Measurements from ENCODE around the gene ACTN4.

The ACTN4 gene

DNA sequence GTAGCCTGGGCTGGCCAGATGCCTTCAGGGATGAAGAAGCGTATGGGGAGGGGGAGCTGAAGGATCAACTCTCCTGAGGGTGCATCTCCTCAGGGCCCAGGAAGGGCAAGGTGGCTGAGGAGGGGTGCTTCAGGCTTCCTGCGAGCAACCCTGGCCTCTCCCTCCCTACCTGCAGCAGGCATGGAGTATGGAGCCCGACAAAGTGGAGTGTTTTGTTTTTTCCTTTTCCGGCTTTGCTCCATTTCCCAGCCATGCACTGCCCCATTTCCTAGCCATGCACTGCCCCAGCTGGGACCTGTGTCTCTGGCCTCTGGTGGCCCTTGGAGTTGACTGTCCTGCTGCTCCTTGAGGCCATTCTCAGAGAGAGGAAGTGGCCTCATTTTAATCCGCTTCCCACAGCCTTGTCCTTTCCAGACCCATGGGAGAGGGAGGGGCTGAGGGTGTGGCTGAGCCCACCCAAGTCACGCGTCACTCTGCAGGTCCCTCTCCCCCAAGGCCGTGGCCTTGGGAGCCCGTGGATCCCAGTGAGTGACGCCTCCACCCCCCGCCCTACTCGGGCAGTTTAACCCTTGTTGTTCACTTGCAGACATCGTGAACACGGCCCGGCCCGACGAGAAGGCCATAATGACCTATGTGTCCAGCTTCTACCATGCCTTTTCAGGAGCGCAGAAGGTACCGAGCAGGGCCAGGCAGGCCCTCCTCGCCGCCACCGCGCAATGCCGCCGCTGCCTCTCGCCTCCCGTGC is 62.4 kb downstream of the ACTN4 start:
- no peak for DNase-seq (ENCODE audit: low read depth)

- no peak for DNase-seq (ENCODE audit: low read depth)
Observed at GRCh38 chr19:38710416-38710702, 62.9 kb downstream of the ACTN4 start.

GRCh38 chr19:38710928-38711725 is 63.7 kb downstream of the ACTN4 start:
- DNase-seq (ENCODE audit: low read depth): no peak

- DNase-seq (ENCODE audit: low read depth): no peak
Observed at GRCh38 chr19:38711726-38712153, 64.3 kb downstream of the ACTN4 start.

DNA sequence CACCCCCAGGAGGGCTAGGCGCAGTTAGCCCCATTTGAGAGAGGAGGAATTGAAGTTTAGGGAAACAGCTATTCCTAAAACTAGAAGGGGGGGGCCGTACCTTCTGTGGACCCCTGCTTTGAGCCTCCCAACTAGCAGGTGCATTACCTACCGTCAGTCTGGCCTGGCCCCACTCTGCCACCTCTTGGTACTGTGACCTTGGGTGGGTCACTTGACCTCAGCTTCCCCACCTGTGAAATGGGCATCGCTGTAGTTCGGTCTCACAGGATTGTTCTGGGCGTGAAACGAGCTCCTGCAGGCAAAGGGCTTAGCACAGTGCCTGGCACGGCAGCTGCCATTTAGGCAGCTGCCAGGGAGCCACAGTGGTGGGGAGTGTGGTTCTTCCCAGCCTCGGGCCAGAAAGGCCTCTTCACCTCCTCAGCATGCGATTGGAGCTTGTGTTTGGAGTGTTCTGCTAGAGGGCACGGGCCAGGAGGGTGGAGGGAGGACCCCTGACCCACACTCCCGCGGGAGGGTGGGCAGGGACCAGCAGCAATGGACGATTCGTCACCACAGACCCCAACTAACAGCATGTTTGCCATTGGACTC is 64.8 kb downstream of the ACTN4 start:
- no peak for DNase-seq (ENCODE audit: low read depth)

GRCh38 chr19:38713227-38713649 is 65.8 kb downstream of the ACTN4 start:
- DNase-seq (ENCODE audit: low read depth): no peak

DNA sequence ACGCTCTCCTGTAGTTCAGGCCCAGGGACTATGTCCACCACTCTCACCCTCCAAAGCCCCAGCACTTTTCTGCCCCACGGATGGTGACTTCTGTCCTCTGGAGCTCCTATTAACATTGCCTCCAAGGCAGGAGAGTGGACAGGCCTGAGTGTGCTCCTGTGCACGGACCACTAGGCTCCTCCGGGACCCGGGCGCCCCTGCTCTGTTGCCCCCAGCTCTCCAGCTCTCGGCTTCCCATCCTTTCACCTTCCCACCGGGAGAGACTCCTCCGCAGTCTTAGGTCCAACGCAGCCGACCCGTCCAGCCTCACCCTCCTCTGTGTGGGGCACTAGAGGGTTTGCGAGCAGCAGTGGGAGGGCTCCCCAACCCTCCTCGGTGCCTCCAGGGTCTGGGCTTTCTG is 66.4 kb downstream of the ACTN4 start:
- DNase-seq (ENCODE audit: low read depth): no peak

GRCh38 chr19:38714354-38714778 is 66.9 kb downstream of the ACTN4 start:
- no peak for DNase-seq (ENCODE audit: low read depth)

GRCh38 chr19:38715555-38715954 is 68.1 kb downstream of the ACTN4 start:
- DNase-seq (ENCODE audit: low read depth): no peak

DNA sequence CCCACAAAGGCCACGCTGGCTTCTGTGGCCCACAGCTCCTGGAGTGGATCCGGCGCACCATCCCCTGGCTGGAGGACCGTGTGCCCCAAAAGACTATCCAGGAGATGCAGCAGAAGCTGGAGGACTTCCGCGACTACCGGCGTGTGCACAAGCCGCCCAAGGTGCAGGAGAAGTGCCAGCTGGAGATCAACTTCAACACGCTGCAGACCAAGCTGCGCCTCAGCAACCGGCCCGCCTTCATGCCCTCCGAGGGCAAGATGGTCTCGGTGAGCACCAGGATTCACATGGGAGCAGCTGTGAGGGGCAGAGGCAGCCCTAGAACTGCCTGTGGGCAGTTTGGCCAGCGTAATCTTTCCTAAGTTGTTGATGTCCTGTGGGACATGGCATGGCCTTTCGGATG is 69.6 kb downstream of the ACTN4 start:
- DNase-seq (ENCODE audit: low read depth): no peak

DNA sequence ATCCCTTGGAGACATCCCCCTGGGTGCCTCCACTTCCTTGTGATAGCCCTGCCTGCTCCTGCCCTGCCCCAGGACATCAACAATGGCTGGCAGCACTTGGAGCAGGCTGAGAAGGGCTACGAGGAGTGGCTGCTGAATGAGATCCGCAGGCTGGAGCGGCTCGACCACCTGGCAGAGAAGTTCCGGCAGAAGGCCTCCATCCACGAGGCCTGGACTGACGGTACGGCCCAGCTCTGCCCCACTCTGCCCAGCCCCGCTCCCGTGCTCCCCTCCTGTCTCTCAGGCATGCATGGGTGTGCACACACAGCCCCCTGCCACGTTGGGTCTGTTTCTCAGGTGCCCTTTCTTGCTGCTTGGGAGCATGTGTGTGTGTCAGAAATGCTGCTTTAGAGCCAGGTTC is 70.4 kb downstream of the ACTN4 start:
- DNase-seq (ENCODE audit: low read depth): no peak

DNA sequence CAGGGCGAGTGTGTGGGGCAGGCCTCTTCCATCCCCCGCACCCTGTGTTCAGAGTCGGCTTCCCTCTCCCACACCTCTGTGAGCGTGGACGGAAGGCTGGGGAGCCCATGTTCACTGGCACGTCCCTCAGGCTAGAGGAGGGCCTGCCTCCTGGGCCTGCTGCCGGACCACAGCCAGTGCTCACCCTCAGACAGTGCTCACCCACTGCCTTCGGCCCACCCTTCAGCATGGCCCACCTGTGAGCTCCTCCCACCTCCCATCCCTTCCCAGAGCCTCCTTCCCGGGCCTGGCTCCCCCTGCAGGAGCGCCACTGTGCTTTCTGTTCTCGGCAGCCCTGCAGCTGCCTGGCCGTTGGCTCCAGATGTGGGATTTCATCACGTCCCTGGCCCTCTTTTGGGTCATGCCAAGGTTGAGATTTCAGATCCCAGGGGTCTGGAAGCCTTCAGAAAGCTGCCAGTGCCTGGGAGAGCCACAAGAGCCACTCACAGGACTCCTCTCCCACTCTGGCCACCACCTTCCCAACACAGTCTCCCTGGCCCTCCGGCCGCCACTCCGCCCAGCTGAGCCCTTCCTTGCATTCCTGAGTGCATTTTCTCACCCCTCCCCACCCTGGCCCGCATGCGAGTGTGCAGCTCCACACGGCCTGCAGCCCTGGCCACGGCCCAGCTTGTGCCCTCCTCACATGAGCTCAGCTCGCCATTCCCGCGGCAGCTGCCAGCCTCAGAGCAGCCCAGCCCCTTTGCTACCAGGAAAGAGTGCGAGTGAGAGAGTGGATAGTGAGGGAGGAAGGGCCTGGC is 71.5 kb downstream of the ACTN4 start:
- DNase-seq (ENCODE audit: low read depth): no peak

GRCh38 chr19:38719761-38720558 is 72.5 kb downstream of the ACTN4 start:
- no peak for DNase-seq (ENCODE audit: low read depth)

DNA sequence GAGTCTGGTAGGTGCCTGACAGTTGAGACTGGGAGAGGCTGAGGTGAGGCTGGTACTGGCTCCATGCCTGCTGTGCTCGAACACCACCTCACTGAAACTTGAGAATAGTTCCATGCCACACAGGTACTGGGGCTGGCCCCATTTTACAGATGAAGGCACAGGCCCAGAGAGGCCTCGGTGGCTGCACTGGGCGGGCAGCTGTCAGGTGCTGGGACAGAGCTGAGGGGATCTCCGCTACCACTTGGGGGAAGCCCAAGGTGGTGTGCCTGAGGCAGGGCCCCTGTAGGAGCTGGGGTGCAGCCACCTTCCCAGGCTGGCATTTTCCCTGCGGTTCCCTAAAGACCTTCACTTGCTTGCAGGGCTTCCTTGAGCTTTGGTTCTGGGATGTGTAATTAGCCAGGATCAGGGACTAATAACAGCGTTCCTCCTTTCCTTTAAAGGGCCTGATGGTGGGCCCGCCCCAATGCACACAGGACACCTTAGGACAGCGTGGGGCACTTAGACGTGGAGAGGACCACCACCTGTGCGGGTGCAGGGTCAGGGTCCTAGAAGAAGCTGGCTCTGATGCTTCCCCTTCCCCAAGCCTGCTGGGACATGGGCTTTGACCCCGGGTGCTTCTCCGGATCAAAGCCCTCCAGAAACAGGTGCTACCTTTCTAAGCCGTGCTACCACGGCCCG is 73.2 kb downstream of the ACTN4 start:
- DNase-seq (ENCODE audit: low read depth): no peak

DNA sequence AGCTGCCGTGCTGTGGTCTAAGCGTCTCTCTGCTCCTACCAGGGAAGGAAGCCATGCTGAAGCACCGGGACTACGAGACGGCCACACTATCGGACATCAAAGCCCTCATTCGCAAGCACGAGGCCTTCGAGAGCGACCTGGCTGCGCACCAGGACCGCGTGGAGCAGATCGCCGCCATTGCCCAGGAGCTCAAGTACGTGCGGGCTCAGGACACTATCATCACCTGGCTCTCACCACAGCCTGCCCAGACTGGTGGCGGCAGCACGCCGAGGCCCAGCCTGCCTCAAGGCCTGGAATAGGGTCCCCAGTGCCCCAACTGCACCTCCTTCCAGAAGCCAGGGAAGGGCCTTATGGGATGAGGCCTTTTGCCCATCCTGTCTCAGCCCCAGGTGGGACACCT is 74.0 kb downstream of the ACTN4 start:
- DNase-seq (ENCODE audit: low read depth): no peak

DNA sequence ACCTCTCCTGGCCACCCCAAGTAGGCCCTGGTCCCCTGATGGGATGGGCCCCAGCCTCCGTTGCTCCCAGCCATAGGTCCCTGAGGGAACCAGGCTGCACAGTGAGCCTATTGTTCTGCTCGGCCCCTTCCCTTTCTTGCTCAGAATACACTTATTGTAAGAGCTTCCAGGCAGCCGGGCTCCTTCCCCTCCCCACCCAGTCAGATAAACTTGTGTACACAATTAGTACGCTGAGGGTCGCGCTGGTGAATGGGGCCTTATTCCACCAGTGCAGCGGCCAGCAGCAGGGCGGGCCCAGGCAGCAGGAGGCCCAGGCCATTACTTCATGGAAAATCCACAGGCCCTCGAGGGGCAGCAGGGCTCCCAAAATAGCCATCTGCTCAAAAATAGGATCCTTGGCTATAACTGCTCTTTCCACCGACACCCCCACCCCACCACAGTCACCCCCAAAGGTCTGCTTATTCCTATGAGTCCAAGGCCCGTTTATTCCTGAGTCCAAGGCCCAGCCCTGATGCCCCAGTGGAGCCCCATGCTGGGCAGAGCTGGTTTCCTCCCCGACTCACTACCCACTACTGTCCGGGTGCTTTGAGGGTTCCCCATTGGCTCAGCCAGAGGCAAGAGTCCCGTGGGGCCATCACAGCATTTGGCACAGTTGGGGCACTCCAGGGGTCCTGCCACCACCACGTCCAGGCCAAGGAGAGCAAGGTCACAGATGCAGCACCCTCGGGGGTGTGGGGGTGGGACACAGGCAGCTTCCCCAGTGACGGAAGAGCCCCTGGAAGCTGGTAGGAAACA is 74.7 kb downstream of the ACTN4 start:
- DNase-seq (ENCODE audit: low read depth): no peak

DNA sequence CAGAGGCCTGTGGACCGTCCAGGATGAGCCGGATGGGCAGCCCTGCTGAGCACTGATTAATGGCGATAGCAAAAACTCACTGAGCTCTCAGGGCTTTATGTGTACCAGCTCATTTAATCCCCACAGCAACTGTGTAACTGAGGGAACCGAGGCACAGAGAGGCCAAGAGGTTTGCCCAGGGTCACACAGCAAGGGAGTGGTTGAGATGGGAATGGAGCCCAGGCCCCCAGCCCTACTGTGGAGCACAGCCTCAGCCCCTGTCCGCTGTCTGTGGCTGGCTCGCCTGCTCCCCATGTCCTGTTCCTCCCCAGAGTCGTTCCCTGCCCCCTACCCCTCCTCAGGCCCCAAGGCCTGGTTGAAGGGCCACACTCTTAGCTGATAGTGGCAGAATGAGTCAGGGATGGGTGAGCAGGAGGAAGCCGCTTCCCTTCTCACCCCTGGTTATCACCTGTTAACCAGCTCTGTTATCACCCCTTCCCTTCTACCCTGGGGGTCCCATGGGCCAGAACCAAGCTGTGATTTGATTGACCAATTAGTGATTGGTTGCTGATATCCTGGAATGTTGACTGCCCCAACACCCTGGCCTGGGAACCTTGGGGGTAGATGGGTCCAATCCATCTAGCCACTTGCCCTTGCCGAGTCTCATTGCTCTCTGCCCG is 75.6 kb downstream of the ACTN4 start:
- DNase-seq (ENCODE audit: low read depth): no peak

DNA sequence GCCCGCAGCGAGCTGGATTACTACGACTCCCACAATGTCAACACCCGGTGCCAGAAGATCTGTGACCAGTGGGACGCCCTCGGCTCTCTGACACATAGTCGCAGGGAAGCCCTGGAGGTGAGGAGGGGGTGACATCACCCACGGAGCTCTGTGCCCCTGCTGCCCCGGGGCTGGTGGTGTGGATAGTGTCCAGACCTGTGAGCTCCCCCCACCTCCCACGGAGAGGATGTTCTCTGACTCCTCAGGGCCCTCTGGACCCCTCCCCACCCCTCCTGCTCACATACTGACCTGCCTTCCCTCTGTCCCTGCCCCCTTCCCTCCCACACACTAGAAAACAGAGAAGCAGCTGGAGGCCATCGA is 76.1 kb downstream of the ACTN4 start:
- no peak for DNase-seq (ENCODE audit: low read depth)

- DNase-seq (ENCODE audit: low read depth): no peak
Observed at GRCh38 chr19:38723990-38724854, 76.8 kb downstream of the ACTN4 start.

All from activated T-helper 9 cell treated with anti-CD3 and anti-CD28 coated beads, Interleukin-2, amount 50 U/mL, for 16 hours (primary cell).